ENCODE data around the gene UGT1A7.
"Not testable (repeated sequence)": the region's sequence is repeated elsewhere in the genome, so short reads cannot be mapped to it uniquely, and the experiment has no call there.

The UGT1A7 gene

GRCh38 chr2:233728723-233729301 lies 47.1 kb downstream of the UGT1A7 start, which contains the start of gene UGT1A3:
UGT1A3 (plus strand) TSS chr2:233729042; CDS start chr2:233729127, 85 bp downstream.
- Mint-ChIP-seq H3K36me3 (ENCODE audit: low read depth) (no peaks in the 10 kb centered on the region), H3K4me1 (no peaks in the 10 kb centered on the region), H3K4me3 (no peak within 1 kb of the TSS), H3K9me3 (peaks cover 11% of the 10 kb centered on the region), H3K27me3 (ENCODE audit: low read depth, poor library complexity) (peaks cover 25% of the 10 kb centered on the region), H3K27ac (no peak within 1 kb of the TSS)
- no peak for DNase-seq
- TF ChIP-seq CTCF (IDR thresholded peaks at IDR 0.05), result no peak

DNA sequence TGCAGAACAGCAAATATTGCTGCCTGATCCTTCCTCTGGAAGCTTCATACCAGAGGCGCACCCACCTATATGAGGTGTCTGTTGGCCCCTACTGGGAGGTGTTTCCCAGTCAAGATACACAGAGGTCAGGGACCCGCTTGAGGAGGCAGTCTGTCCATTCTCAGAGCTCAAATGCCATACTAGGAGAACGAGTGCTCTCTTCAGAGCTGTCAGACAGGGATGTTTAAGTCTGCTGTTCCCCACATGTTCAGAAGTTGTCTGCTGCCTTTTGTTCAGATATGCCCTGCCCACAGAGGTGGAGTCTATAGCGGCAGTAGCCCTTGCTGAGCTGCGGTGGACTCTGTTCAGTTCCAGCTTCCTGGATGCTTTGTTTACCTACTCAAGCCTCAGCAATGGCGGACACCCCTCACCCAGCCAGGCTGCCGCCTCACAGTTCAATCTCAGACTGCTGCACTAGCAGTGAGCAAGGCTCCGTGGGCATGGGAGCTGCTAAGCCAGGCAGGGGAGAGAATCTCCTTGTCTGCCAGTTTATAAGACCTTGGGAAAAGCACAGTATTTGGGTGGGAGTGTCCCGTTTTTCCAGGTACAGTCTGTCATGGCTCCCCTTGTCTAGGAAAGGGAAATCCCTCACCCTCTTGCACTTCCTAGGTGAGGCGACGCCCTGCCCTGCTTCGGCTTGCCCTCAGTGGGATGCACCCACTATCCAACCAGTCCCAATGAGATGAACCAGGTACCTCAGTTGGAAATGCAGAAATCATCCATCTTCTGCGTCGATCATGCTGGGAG lies 55.4 kb downstream of the UGT1A7 start:
- H3K27ac Mint-ChIP-seq; H3K4me1 Mint-ChIP-seq; DNase-seq; H3K36me3 Mint-ChIP-seq (ENCODE audit: low read depth); H3K4me3 Mint-ChIP-seq: not testable (repeated sequence)
- Mint-ChIP-seq H3K9me3 (peaks cover 14% of the 10 kb centered on the region), H3K27me3 (ENCODE audit: low read depth, poor library complexity) (peaks cover 27% of the 10 kb centered on the region)

GRCh38 chr2:233740870-233741269 lies 59.2 kb downstream of the UGT1A7 start:
- peaks cover 14% of the 10 kb centered on the region for H3K9me3 Mint-ChIP-seq
- H3K36me3 Mint-ChIP-seq (ENCODE audit: low read depth), result no peaks in the 10 kb centered on the region
- H3K27me3 Mint-ChIP-seq (ENCODE audit: low read depth, poor library complexity), result peaks cover 24% of the 10 kb centered on the region
- H3K4me1 Mint-ChIP-seq, result no peaks in the 10 kb centered on the region
- DNase-seq, result no peak
- no peak for TF ChIP-seq CTCF (IDR thresholded peaks at IDR 0.05)
- H3K4me3 Mint-ChIP-seq, result no peak overlapping the region
- H3K27ac Mint-ChIP-seq, result no peak overlapping the region

DNA sequence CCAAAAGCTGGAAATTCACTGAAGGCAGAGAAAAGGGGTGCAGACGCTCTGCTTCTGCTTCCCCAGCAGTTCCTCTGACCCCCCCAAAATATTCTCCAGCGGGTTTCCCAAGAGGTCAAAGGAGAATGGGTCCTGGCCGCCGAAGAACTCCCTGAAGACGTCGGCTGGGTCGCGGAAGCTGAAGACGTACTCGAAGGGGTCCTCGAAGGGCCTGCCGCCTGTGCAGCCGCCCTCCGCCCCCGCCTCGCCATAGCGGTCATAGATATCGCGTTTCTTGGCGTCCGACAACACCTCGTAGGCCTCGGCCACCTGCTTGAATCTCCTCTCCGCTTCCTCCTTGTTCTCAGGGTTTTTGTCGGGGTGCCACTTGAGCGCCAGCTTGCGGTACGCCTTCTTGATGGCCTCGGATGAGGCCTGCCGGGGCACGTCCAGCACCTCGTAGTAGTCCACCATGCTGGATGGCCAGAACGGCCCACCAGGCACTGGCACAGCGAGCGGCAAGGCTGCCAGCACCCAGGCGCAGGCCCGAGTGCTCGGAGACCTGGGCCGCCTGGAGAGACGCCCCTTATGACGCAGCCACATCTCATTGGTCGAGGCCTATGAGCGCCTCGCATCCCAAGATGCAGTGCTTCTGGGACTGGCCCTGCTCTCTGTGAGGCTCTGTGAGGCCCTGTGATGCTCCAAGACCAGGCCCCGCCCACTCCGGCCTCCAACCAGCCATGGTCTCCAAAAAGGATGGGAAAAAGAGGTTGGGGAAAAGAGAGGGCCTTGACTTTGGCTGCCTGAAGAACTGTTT lies 62.0 kb downstream of the UGT1A7 start:
- H3K36me3 Mint-ChIP-seq (ENCODE audit: low read depth), result no peaks in the 10 kb centered on the region
- peaks cover 9% of the 10 kb centered on the region for H3K27me3 Mint-ChIP-seq (ENCODE audit: low read depth, poor library complexity)
- no peak for DNase-seq
- H3K27ac Mint-ChIP-seq, result no peak overlapping the region
- H3K4me1 Mint-ChIP-seq, result no peaks in the 10 kb centered on the region
- peaks cover 6% of the 10 kb centered on the region for H3K9me3 Mint-ChIP-seq
- no peak for TF ChIP-seq CTCF (IDR thresholded peaks at IDR 0.05)
- no peak overlapping the region for H3K4me3 Mint-ChIP-seq

DNA sequence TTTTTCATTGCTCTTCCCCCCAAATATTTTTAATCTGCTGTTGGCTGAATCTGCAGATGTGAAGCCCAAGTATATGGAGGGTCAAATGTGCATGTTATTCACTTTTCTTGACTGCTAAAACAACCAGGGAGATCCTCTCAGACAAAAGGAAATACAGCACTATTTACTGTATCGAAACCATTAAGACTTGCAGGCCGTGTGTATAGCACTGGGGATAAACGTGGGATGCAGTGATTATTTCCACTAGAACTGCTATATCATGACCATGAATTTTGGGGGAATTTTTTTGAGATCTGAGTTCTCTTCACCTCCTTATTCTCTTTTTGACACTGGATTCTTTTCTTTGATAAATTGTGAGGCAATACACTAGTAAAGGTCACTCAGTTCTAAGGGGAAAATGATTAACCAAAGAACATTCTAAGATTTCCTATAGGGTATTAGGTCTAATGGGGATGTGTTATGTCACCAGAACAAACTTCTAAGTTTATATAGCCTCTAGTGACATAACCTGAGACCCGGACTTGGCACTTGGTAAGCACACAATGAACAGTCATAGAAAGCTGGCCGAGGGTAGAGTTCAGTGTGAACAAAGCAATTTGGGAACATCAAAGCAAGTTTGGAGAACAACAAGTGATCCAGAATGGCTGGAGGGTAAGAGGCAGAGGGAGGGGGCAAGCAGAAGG lies 63.5 kb downstream of the UGT1A7 start:
- H3K27ac Mint-ChIP-seq, result no peak overlapping the region
- H3K27me3 Mint-ChIP-seq (ENCODE audit: low read depth, poor library complexity), result peaks cover 9% of the 10 kb centered on the region
- no peaks in the 10 kb centered on the region for H3K4me1 Mint-ChIP-seq
- H3K4me3 Mint-ChIP-seq, result no peak overlapping the region
- H3K9me3 Mint-ChIP-seq, result peaks cover 10% of the 10 kb centered on the region
- no peaks in the 10 kb centered on the region for H3K36me3 Mint-ChIP-seq (ENCODE audit: low read depth)
- TF ChIP-seq CTCF (IDR thresholded peaks at IDR 0.05), result no peak
- no peak for DNase-seq

DNA sequence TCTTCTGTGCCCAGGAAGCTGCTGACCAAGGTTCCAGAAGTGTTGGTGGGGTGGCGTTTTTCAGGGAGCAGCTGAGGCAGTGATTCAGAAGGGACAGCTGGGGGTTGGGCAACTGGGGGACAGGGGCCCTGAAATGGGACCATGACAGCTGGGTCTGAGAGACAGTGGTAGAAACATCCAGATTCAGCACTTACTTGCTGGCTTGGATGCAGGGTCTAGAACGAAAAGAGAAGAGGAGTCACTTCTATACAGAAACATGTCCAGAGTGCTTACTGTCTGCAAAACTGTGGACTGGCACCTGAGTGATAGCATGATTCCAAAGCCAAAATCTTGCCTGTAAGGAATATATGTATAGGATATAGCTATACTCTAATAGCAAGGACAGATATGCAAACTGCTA lies 64.1 kb downstream of the UGT1A7 start:
- not testable (repeated sequence) for H3K4me3 Mint-ChIP-seq; H3K36me3 Mint-ChIP-seq (ENCODE audit: low read depth); DNase-seq; H3K27ac Mint-ChIP-seq; H3K4me1 Mint-ChIP-seq; H3K27me3 Mint-ChIP-seq (ENCODE audit: low read depth, poor library complexity)
- H3K9me3 Mint-ChIP-seq, result peaks cover 16% of the 10 kb centered on the region

Measured in nephron progenitor cell (in vitro differentiated cells).